BJ (cell line): ENCODE results near the gene UGT2B7. TPM values are rescaled to one million over a fixed set of nuclear protein-coding genes. Genes with fewer than 3 reads are reported as not detected.
A peak's percentile ranks its signal among the peaks of the same experiment; 100 is the strongest.

Experiments used
- CTCF ChIA-PET: fragments of 350-600 bp; formaldehyde crosslinking; extraction: SDS; loops from one replicate; lab custom pipeline; 2021; ENCODE audit warnings: antibody characterized with exemption, inconsistent platforms; lab: Yijun Ruan, JAX
- POLR2A ChIA-PET: fragments of 300-600 bp; sonication (Branson Sonifier 250); formaldehyde crosslinking; extraction: SDS; loops from one replicate; lab custom pipeline; 2021; ENCODE audit warnings: antibody characterized with exemption; lab: Charles Lee
- DNase-seq: peaks from one replicate; pipeline ENCODE4 v3.0.0-alpha.2; 2011; ENCODE audit warnings: low read depth
- H3K27me3 ChIP-seq: 2 replicates; pipeline ENCODE4 v1.6.0; 2011; ENCODE audit warnings: low read length; ENCODE audit not compliant: control insufficient read depth, insufficient read depth
- H3K36me3 ChIP-seq: 2 replicates; pipeline ENCODE4 v1.5.1; 2011; ENCODE audit warnings: low read length; ENCODE audit not compliant: control insufficient read depth, insufficient read depth
- H3K4me3 ChIP-seq: 2 replicates; pipeline ENCODE4 v1.5.1; 2011; ENCODE audit warnings: low read depth, mild to moderate bottlenecking, control low read depth, low read length
- polyA plus RNA-seq: library from polyadenylated mRNA; depleted of rRNA; stranded (reverse); fragments of >200 nt; gene quantifications from 2 replicates; pipeline ENCODE4 v1.2.3, GENCODE V29; 2011; rRNA removed
- TF ChIP-seq, protein P1 (sequence below): IDR thresholded peaks from 2 replicates; pipeline ENCODE4 v1.5.1; 2011; ENCODE audit warnings: low read depth, mild to moderate bottlenecking, control low read depth, inconsistent platforms, low read length, moderate library complexity; ENCODE audit not compliant: insufficient read depth

The UGT2B7 gene
- polyA plus RNA-seq, 1 experiment: not detected

DNA sequence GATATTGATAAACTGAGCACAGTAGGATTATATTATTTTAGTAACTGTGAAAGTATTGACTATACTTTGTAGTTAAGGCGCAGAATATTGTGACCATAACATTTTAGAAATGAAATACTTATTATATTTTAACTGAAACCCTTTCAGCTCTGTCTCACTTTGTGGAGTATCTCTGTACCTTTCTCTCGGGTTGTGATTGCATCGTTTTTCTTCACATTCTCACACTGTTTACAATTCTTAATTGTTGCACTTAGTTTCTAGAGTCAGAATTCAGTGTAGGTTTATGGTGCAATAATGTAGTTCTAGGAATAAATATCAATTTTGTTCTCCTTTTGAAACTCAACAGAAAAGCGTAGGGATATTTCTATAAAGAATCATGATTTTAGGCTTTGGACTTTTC is 57.7 kb downstream of the UGT2B7 start:
- ChIA-PET POLR2A (no interaction called here), CTCF (no interaction called here)
- no peak overlapping the region for H3K4me3 ChIP-seq
- no peaks in the 10 kb centered on the region for H3K27me3 ChIP-seq
- no peak for DNase-seq
- H3K36me3 ChIP-seq: no peaks in the 10 kb centered on the region
- TF ChIP-seq, protein P1, sequence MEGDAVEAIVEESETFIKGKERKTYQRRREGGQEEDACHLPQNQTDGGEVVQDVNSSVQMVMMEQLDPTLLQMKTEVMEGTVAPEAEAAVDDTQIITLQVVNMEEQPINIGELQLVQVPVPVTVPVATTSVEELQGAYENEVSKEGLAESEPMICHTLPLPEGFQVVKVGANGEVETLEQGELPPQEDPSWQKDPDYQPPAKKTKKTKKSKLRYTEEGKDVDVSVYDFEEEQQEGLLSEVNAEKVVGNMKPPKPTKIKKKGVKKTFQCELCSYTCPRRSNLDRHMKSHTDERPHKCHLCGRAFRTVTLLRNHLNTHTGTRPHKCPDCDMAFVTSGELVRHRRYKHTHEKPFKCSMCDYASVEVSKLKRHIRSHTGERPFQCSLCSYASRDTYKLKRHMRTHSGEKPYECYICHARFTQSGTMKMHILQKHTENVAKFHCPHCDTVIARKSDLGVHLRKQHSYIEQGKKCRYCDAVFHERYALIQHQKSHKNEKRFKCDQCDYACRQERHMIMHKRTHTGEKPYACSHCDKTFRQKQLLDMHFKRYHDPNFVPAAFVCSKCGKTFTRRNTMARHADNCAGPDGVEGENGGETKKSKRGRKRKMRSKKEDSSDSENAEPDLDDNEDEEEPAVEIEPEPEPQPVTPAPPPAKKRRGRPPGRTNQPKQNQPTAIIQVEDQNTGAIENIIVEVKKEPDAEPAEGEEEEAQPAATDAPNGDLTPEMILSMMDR: no peak

DNA sequence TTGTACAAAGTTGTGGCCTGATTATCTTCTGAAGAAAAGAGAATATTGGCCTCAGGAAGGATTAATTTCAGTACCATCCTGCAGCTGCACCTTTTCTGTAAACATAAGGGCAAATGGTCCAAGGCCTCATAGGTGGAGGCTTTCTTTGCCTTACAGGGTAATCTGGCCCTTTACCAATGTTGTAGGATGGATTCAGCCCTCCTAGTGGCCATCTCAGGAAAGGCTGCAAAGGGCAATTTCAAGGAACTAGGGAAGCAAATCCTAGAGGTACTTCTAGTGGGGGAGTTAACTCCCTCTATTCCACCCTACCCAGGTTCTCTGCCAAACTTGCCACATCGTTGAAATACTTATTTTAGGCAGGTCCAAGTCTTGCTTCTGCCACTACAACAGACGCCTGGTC is 60.6 kb downstream of the UGT2B7 start:
- Histone ChIP-seq H3K27me3 (no peaks in the 10 kb centered on the region), H3K4me3 (no peak overlapping the region), H3K36me3 (no peaks in the 10 kb centered on the region)
- POLR2A ChIA-PET: no interaction called here
- TF ChIP-seq, protein P1: peak; percentile 9; the same call in 1 of the 2 replicates
- DNase-seq: no peak
- CTCF ChIA-PET: no interaction called here

Other genes with a start within 250 kb of the UGT2B7 start
- not detected in 2 replicates for gene UGT2A3, start 144.7 kb upstream of the UGT2B7 start, polyA plus RNA-seq
- not detected in 2 replicates for gene UGT2B11, start 118.3 kb downstream of the UGT2B7 start, polyA plus RNA-seq
- not detected in 2 replicates for gene UGT2B28, start 184.0 kb downstream of the UGT2B7 start, polyA plus RNA-seq